Measurements from ENCODE around the gene APLP1.

DNA sequence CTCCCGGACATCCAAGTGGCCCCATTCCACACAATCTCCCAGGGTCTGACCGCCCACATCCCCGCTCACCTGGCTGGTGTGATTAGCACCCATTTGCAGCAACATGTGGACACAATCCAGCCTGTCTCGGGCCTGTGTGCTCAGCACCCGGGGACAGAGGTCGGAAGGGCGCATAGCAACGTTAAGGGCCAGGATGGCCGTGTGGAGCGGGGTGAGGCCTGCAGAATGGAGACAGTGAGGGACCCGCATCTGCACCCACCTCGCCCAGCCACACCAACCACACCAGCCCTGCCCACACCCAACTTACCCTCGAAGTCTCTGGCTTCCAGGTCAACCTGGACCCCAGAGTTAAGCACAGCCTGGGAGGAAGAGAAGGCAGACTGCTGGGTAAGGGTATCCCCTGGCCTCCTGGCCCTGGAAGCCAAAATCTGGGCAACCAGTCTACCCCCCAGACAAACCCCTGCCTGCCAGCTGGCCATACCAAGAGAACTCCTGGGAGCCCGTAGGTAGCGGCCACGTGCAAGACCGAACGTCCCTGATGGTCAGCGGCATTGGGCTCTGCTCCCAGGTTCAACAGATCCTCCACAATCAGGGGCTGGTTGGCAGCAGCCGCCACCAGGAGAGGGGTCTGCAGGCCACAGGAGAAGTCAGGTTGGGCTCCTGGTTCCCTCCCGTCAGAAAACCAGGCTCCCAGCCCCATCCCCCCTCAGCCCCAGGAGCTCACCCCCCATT is 27.7 kb downstream of the APLP1 start:
- TF ChIP-seq POLR2A (IDR thresholded peaks at IDR 0.05) = no peak
- no peak for TF ChIP-seq POLR2AphosphoS5 (IDR thresholded peaks at IDR 0.05)
